GM18867 (cell line): ENCODE measurements around the gene OBP2B.
"Not testable (repeated sequence)": the region's sequence is repeated elsewhere in the genome, so short reads cannot be mapped to it uniquely, and the experiment has no call there.

ENCODE experiments used
- ATAC-seq: cut with Tn5 transposase; IDR thresholded peaks from one replicate; pipeline ENCODE4 v1.9.1; 2021; ENCODE audit warnings: mild to moderate bottlenecking, moderate library complexity; ENCODE audit not compliant: unreplicated experiment

The OBP2B gene

GRCh38 chr9:133208880-133209300 is at the start of gene OBP2B:
OBP2B (minus strand) TSS chr9:133209250; CDS start chr9:133209199, 51 bp downstream.
- ATAC-seq: not testable (repeated sequence)

GRCh38 chr9:133258061-133259015 is 49.3 kb upstream of the OBP2B start:
- no peak for ATAC-seq

- ATAC-seq: no peak
Measured at GRCh38 chr9:133257465-133257956, 48.5 kb upstream of the OBP2B start.

- ATAC-seq: no peak
Measured at GRCh38 chr9:133256686-133257091, 47.6 kb upstream of the OBP2B start.

GRCh38 chr9:133256136-133256461 is 47.0 kb upstream of the OBP2B start:
- ATAC-seq: no peak

GRCh38 chr9:133255371-133256135 is 46.5 kb upstream of the OBP2B start:
- ATAC-seq: no peak

- no peak for ATAC-seq
Measured at GRCh38 chr9:133254471-133254870, 45.4 kb upstream of the OBP2B start.

- no peak for ATAC-seq
Measured at GRCh38 chr9:133253268-133253667, 44.2 kb upstream of the OBP2B start.

- ATAC-seq: no peak
Measured at GRCh38 chr9:133252301-133253020, 43.4 kb upstream of the OBP2B start.

GRCh38 chr9:133251773-133252172 is 42.7 kb upstream of the OBP2B start:
- ATAC-seq: no peak

GRCh38 chr9:133251221-133251620 is 42.2 kb upstream of the OBP2B start:
- ATAC-seq: not testable (repeated sequence)

GRCh38 chr9:133250741-133251170 is 41.7 kb upstream of the OBP2B start:
- ATAC-seq: no peak

- ATAC-seq: no peak
Measured at GRCh38 chr9:133249337-133249736, 40.3 kb upstream of the OBP2B start.

GRCh38 chr9:133248726-133249295 is 39.8 kb upstream of the OBP2B start:
- no peak for ATAC-seq

GRCh38 chr9:133247632-133248031 is 38.6 kb upstream of the OBP2B start:
- ATAC-seq: no peak

- ATAC-seq: no peak
Measured at GRCh38 chr9:133246991-133247390, 37.9 kb upstream of the OBP2B start.

GRCh38 chr9:133246562-133246961 is 37.5 kb upstream of the OBP2B start:
- no peak for ATAC-seq

GRCh38 chr9:133242991-133243390 is 33.9 kb upstream of the OBP2B start:
- ATAC-seq: no peak

GRCh38 chr9:133242241-133242640 is 33.2 kb upstream of the OBP2B start:
- ATAC-seq: no peak

- no peak for ATAC-seq
Measured at GRCh38 chr9:133239533-133240090, 30.6 kb upstream of the OBP2B start.
